ENCODE results near the gene ASGR2.
"Not testable (repeated sequence)": the region's sequence is repeated elsewhere in the genome, so short reads cannot be mapped to it uniquely, and the experiment has no call there.

ASGR2 gene

GRCh38 chr17:7114241-7114874 is at the start of gene ASGR2:
Gene ASGR2, minus strand, starts transcription at chr17:7114822. Its CDS starts 582 bp downstream, at chr17:7114240.
- DNase-seq = no peak

- not testable (repeated sequence) for DNase-seq
Measured at GRCh38 chr17:7159571-7159970, 44.9 kb upstream of the ASGR2 start.

- DNase-seq = not testable (repeated sequence)
Measured at GRCh38 chr17:7158424-7158823, 43.8 kb upstream of the ASGR2 start.

GRCh38 chr17:7156342-7156940 is 41.8 kb upstream of the ASGR2 start:
- DNase-seq = no peak

- no peak for DNase-seq
Measured at GRCh38 chr17:7147772-7148171, 33.1 kb upstream of the ASGR2 start.

GRCh38 chr17:7146115-7146514 is 31.5 kb upstream of the ASGR2 start:
- no peak for DNase-seq

- DNase-seq = no peak
Measured at GRCh38 chr17:7144213-7144612, 29.6 kb upstream of the ASGR2 start.

- peak; percentile 62 for DNase-seq
Measured at GRCh38 chr17:7141824-7142223, 27.2 kb upstream of the ASGR2 start.

GRCh38 chr17:7139400-7139799 is 24.8 kb upstream of the ASGR2 start:
- DNase-seq = no peak

- DNase-seq = no peak
Measured at GRCh38 chr17:7138800-7139381, 24.3 kb upstream of the ASGR2 start.

GRCh38 chr17:7137171-7137943 is 22.7 kb upstream of the ASGR2 start:
- DNase-seq = no peak

- peak; percentile 42 for DNase-seq
Measured at GRCh38 chr17:7136266-7136877, 21.8 kb upstream of the ASGR2 start.

- DNase-seq = no peak
Measured at GRCh38 chr17:7133916-7134315, 19.3 kb upstream of the ASGR2 start.

- DNase-seq = no peak
Measured at GRCh38 chr17:7133424-7133823, 18.8 kb upstream of the ASGR2 start.

- DNase-seq = no peak
Measured at GRCh38 chr17:7132511-7133094, 18.0 kb upstream of the ASGR2 start.

GRCh38 chr17:7131423-7131791 is 16.8 kb upstream of the ASGR2 start:
- DNase-seq = no peak

GRCh38 chr17:7130621-7131422 is 16.2 kb upstream of the ASGR2 start:
- no peak for DNase-seq

GRCh38 chr17:7129311-7129710 is 14.7 kb upstream of the ASGR2 start:
- no peak for DNase-seq

- no peak for DNase-seq
Measured at GRCh38 chr17:7128160-7128559, 13.5 kb upstream of the ASGR2 start.

- not testable (repeated sequence) for DNase-seq
Measured at GRCh38 chr17:7127501-7127900, 12.9 kb upstream of the ASGR2 start.

GRCh38 chr17:7126386-7126785 is 11.8 kb upstream of the ASGR2 start:
- not testable (repeated sequence) for DNase-seq

- no peak for DNase-seq
Measured at GRCh38 chr17:7124923-7125322, 10.3 kb upstream of the ASGR2 start.

All from NCI-H510A treated with DMSO at 0.1 percent for 48 hours (cell line).